GM21423 (cell line): Measurements from ENCODE around the gene GRAPL.
A peak's percentile ranks its signal among the peaks of the same experiment; 100 is the strongest.
"Not testable (repeated sequence)": the region's sequence is repeated elsewhere in the genome, so short reads cannot be mapped to it uniquely, and the experiment has no call there.

ENCODE experiments used
- ATAC-seq: cut with Tn5 transposase; IDR thresholded peaks from one replicate; pipeline ENCODE4 v1.9.1; 2021; ENCODE audit warnings: mild to moderate bottlenecking, moderate library complexity; ENCODE audit not compliant: unreplicated experiment

GRAPL gene

DNA sequence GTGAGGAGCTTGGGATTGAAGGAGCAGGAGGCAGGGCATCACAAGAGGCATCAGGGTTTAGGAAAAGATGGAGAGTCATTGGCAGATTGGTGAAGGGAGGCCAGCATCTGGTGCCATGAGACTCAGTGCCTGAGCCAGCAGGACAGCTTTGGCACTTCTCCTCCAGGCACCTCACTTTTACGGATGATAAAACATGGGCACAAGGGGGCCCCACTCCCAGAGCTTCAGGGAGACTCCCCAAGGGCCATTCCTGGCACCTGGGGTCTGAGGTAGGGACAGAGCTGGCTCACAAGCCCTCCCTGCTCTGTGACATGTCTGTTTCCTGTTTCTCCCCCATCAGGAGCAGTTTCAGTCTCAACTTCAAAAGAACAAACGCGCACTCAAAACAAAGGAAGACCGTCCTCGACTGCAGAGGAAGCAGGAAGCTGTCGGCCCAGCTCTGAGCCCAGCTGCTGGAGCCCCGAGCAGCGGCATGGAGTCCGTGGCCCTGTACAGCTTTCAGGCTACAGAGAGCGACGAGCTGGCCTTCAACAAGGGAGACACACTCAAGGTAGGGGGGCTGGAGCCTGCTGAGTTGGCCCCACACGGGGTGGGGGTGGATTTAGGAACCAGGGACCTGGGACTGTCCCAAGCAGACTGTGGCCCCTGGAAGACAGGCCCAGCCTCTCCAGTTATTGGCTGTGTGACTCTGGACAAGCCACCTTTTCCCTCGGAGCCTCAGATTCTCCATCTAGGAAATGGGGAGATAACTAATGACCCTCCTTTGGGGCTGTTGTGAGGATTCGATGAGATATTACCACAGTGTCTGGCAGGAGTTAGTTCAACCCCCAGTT is at the start of gene GRAPL:
TSS of gene GRAPL (plus strand) at position 442 of the 833 bp plus-strand sequence. CDS start at position 473, 31 bp downstream.
- not testable (repeated sequence) for ATAC-seq

DNA sequence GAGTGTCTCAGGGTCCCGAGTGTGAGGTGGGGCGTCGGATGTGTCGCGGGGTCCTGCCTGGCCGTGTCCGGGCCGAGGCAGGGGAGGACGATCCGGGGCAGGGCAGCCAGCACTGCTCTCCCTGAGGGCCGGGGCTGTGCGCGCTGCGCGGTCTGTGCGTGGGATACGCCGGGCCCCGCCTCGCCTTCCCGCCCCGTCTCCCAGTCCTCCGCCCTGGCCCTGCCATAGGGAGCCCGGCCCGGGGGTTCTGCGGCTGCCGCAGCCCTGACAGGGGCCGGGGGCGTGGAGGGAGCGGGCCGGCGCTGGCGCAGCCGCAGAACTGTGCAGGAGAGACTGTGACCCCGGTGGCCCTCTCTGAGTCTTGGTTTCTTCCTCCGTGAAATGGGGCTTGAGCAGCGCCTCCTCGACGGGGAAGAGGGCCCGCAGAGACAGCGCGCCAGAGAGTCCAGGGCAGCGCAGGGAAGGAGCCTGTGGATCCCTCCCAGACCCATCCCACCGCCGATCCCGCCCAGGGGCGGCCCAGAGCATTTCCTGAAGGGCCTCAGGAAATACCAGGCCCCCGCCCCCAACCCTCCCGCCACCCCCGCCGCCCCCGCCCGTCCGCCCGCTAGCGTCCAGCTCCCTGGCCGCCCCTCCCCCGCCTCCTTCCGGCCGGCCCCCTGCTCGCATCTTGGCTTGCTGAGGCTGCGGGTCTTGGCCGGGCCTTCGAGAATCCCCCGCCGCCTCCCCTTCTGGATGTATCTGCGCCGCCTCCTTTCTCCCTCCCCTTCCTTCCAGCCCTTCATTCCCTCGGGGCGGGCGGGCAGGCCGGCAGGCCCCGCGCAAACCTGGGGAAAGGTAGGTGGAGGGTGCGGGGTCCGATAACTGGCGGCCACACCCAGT is 38.3 kb upstream of the GRAPL start:
- not testable (repeated sequence) for ATAC-seq

- ATAC-seq, result not testable (repeated sequence)
Measured at GRCh38 chr17:19090058-19090772, 37.2 kb upstream of the GRAPL start.

GRCh38 chr17:19092737-19093683 is 34.4 kb upstream of the GRAPL start:
- ATAC-seq, result not testable (repeated sequence)

- ATAC-seq, result not testable (repeated sequence)
Measured at GRCh38 chr17:19093684-19094438, 33.5 kb upstream of the GRAPL start.

DNA sequence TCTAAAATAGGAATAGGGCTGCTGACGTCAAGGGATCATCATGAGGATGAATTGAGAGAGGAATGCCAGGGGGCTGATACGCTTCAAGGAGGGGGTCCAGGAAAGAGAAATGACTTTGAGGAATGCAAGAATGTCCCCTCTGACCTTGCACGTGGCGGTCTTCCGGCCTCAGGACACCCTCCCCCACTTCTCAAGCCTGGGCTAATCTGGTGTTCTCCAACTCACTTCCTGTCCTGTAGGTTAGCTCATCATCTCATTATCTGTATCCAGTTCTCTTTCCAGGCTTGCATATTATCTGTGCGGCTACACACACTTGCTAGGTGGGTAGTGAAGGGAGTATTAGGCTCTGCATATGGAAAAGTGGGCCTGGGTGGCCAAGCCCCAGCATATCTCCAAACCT is 18.9 kb upstream of the GRAPL start:
- ATAC-seq, result not testable (repeated sequence)

DNA sequence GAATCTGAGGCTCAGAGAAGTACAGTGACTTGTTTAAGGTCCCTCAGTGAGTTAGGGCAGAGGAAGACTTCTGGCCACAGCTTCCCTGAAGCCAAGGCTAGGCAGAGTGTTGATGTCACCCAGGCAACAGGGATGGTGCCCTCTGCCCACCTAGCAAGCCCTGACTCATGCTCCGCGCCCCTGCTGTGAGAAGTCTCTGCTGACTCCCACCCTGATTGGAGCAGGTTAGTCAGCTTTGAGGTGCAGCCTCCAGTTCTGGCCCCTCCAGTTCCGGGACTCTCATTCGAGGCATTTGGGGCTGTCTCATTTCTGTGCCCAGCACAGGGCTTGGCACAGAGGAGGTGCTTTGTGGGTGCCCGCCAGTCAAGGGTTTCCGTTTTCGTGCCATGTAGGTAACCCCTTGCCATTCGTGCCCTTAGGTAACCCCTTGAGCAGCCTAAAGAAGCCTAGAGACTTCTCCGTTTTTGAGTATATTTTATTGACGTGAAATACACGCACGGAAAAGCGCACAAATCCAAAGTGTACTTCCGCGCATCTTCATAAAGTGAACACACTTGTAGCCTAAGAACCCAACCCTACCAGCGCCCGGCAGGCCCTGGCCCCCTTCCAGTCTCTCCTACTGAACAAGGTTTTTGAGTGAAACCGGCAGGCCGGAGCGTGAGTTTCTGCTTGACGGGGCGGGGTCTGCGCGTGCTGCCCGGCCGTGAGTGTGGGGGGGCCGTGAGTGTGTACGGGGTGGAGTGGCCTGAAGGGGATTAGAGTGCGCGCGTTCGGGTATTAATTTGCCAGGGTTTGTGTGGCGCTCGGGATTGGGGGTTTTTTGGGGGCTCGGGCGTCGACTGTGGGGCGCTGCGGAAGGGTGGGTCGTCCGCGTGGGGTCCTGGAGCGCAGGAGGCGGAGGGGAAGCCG is 16.9 kb upstream of the GRAPL start:
- ATAC-seq, result peak; percentile 23

DNA sequence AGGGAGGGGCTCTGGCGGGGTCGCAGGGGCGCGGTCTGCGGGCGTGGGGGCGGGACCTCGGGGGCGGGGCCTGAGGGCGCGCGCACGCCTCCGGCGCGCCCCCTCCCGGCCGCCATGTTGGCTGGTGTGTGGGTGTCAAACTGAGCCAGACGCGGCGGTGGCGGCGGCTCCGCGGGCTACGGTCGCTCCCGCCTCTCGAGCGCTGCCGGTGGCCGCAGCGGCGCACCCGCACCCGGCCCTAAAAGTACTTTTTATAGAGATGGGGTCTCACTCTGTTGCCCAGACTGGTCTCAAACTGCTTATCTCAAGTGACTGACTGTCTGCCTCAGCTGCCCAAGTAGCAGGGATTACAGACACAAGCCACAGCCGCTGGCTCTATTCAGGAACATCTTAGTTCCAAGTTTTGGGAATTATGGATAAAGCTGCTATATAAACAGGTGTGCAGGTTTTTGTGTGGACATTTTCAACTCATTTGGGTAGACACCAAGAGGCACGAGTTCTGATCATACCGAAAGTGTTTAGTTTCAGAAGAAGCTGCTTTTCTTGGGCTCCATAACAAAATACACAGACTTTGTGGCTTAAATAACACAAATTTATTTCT is 16.2 kb upstream of the GRAPL start:
- peak; percentile 69 for ATAC-seq

DNA sequence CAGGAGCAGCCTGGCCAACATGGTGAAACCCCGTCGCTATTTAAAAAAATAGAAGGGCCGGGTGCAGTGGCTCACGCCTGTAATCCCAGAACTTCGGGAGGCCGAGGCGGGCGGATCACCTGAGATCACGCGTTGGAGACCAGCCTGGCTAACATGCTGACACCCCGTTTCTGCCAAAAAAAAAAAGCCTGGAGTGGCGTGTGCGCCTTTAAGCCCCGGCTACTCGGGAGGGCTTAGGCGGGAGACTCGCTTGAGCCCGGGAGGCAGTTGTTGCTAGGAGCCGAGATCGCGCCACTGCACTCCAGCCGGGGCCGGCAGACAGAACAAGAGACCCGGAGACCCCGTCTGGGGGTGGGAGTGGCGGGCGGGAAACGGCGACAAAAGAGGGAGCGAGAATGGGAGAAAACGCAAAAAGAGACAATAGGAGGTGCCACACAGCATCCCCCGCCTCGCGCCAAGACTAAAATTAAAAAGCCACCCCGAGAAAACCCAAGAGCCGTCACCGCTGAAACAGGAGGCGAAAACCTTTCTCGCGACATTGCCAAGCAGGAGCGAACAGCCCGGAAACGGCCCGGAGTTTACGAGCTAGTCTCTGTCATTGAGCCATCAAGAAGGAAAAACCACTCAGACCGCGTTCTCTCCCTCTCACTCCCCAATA is 15.5 kb upstream of the GRAPL start:
- not testable (repeated sequence) for ATAC-seq

DNA sequence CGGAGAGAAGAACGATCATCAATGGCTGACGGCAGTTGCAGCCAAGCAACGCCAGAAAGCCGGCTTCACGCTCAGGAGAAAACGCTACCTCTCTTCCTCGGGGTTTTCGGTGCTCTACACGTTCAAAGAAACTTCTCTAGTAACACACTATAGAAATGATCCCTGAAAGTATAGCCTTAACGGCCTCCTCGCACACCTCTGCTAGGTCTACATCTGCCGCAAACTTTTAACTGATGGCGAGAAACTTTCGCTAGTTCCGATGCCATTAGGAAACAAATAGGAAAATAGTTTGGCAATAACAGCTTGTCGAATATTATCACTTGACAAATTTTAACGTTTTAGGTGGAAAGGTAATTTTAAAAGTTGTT is 14.9 kb upstream of the GRAPL start:
- ATAC-seq, result not testable (repeated sequence)

- not testable (repeated sequence) for ATAC-seq
Measured at GRCh38 chr17:19118695-19119094, 8.7 kb upstream of the GRAPL start.

GRCh38 chr17:19125289-19125688 is 2.1 kb upstream of the GRAPL start:
- not testable (repeated sequence) for ATAC-seq

- not testable (repeated sequence) for ATAC-seq
Measured at GRCh38 chr17:19129500-19129899, 2.1 kb downstream of the GRAPL start.

DNA sequence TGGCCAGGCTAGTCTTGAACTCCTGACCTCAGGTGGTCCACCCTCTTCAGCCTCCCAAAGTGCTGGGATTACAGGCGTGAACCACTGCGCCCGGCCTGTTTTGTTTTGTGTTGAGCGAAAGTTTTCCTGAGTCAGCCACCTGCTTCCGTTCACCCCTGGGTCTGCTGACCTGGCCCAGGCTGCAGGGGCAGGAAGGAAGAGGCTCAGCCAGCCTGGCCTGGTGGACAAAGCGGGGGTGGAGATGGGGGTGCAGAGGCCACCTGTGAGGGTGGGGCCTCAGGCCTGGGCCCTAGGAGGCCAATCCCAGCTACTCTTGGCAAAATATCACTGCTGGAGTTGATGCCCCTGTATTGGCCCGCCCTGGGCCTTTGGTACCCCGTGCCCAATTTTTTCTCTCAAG is 3.7 kb downstream of the GRAPL start:
- not testable (repeated sequence) for ATAC-seq

- ATAC-seq, result not testable (repeated sequence)
Measured at GRCh38 chr17:19131772-19132171, 4.4 kb downstream of the GRAPL start.

GRCh38 chr17:19133793-19134192 is 6.4 kb downstream of the GRAPL start:
- ATAC-seq, result not testable (repeated sequence)

- ATAC-seq, result not testable (repeated sequence)
Measured at GRCh38 chr17:19135391-19135790, 8.0 kb downstream of the GRAPL start.
